PC-3 (cell line): ENCODE measurements around the gene MACROD2. TPM values are rescaled to one million over a fixed set of nuclear protein-coding genes. Genes with fewer than 3 reads are reported as not detected.
A peak's percentile ranks its signal among the peaks of the same experiment; 100 is the strongest.

ENCODE experiments used
- ATAC-seq: fragments of 200-7000 bp; cut with Tn5 transposase; 2 replicates; pipeline ENCODE4 v1.9.1; 2020; ENCODE audit warnings: mild to moderate bottlenecking, moderate library complexity
- BruUV-seq: library from RNA; stranded (reverse); fragments of 400-500 nt; replicated peaks from 2 replicates; lab custom pipeline; 2021; lab: Mats Ljungman, UMichigan
- CTCF ChIA-PET: fragments of 300-600 bp; sonication (Branson Sonifier 250); formaldehyde crosslinking; loops from one replicate; lab custom pipeline; 2022; ENCODE audit warnings: antibody characterized with exemption; lab: Charles Lee
- POLR2A ChIA-PET: fragments of 300-600 bp; sonication (Branson Sonifier 250); formaldehyde crosslinking; loops from one replicate; lab custom pipeline; 2022; ENCODE audit warnings: antibody characterized with exemption; ENCODE audit not compliant: unreplicated experiment; lab: Charles Lee
- DNase-seq: peaks from one replicate; pipeline ENCODE4 v3.0.0-alpha.2; 2015
- H2AFZ ChIP-seq: fragments of 300-600 bp; sonication (generic); 2 replicates; pipeline ENCODE4 v1.6.0; 2016; ENCODE audit warnings: antibody characterized with exemption, low read length
- H3F3A ChIP-seq: fragments of 300-600 bp; sonication (generic); one replicate; pipeline ENCODE4 v1.6.0; 2017; ENCODE audit warnings: antibody characterized with exemption, low read length, control low read depth, mild to moderate bottlenecking; ENCODE audit not compliant: unreplicated experiment
- H3K27ac ChIP-seq: fragments of 300-600 bp; sonication (generic); 2 replicates; pipeline ENCODE4 v1.5.1; 2016; ENCODE audit warnings: mild to moderate bottlenecking, low read length
- H3K27me3 ChIP-seq: fragments of 300-600 bp; sonication (generic); 2 replicates; pipeline ENCODE4 v1.6.1; 2016; ENCODE audit warnings: low read length, mixed read lengths
- H3K36me3 ChIP-seq: fragments of 300-600 bp; sonication (generic); 2 replicates; pipeline ENCODE4 v1.6.1; 2016; ENCODE audit warnings: low read depth, mixed run types, low read length, mixed read lengths
- H3K4me1 ChIP-seq: fragments of 300-600 bp; sonication (generic); 2 replicates; pipeline ENCODE4 v1.5.1; 2016; ENCODE audit warnings: low read length; ENCODE audit not compliant: insufficient read depth
- H3K4me2 ChIP-seq: fragments of 300-600 bp; sonication (generic); 2 replicates; pipeline ENCODE4 v1.6.0; 2016; ENCODE audit warnings: low read length
- H3K4me3 ChIP-seq: fragments of 300-600 bp; sonication (generic); 2 replicates; pipeline ENCODE4 v1.5.1; 2016; ENCODE audit warnings: mild to moderate bottlenecking, low read length, mixed read lengths
- H3K79me2 ChIP-seq: fragments of 300-600 bp; sonication (generic); 2 replicates; pipeline ENCODE4 v1.6.1; 2017; ENCODE audit warnings: low read length, mixed read lengths
- H3K9ac ChIP-seq: fragments of 300-600 bp; sonication (generic); 2 replicates; pipeline ENCODE4 v1.6.0; 2016; ENCODE audit warnings: mild to moderate bottlenecking, low read length
- H3K9me2 ChIP-seq: fragments of 300-600 bp; sonication (generic); replicated peaks from 2 replicates; pipeline ENCODE4 v1.6.1; 2016; ENCODE audit warnings: mixed run types, low read length, mixed read lengths
- H3K9me3 ChIP-seq: fragments of 300-600 bp; sonication (generic); 2 replicates; pipeline ENCODE4 v1.6.1; 2016; ENCODE audit warnings: low read length, mixed read lengths
- H4K20me1 ChIP-seq: fragments of 300-600 bp; sonication (generic); 2 replicates; pipeline ENCODE4 v1.6.1; 2016; ENCODE audit warnings: low read length, mixed read lengths
- CTCF ChIP-seq: fragments of 300-600 bp; sonication (generic); conservative IDR thresholded peaks from 2 replicates; pipeline ENCODE4 v1.5.1; 2017; ENCODE audit warnings: antibody characterized with exemption, low read depth, mild to moderate bottlenecking, low read length
- EZH2 ChIP-seq: fragments of 300-600 bp; sonication (generic); IDR thresholded peaks from one replicate; pipeline ENCODE4 v1.6.1; 2017; ENCODE audit warnings: antibody characterized with exemption, mild to moderate bottlenecking, low read length; ENCODE audit not compliant: unreplicated experiment
- EZH2phosphoT487 ChIP-seq: fragments of 300-600 bp; sonication (generic); IDR thresholded peaks from 2 replicates; pipeline ENCODE4 v1.6.1; 2018; ENCODE audit warnings: mild to moderate bottlenecking, antibody characterized with exemption, low read length, borderline replicate concordance
- intact Hi-C: fragments of 100-400 bp; cut with micrococcal nuclease; formaldehyde crosslinking; loops from 2 replicates; pipeline ENCODE4 v1.9.0; 2023
- total RNA-seq: library from RNA; depleted of rRNA; stranded (reverse); fragments of >200 nt; gene quantifications from 2 replicates; pipeline ENCODE4 v1.2.3, GENCODE V29; 2014

MACROD2 gene
- total RNA-seq, 1 experiment from 2014 or later, result 3.1 TPM

- H3K79me2 ChIP-seq, result no peaks in the 10 kb centered on the region
- no peaks in the 10 kb centered on the region for H3K9me3 ChIP-seq
- no peaks in the 10 kb centered on the region for H3K36me3 ChIP-seq
- POLR2A ChIA-PET, result no interaction called here
- peak overlapping the region; percentile 48; the same call in 1 of the 2 replicates for H3K4me3 ChIP-seq
- H3K9ac ChIP-seq, result peak overlapping the region; percentile 10; the same call in 1 of the 2 replicates
- BruUV-seq, result no TSS peak
- H3K9me2 ChIP-seq, result no peaks in the 10 kb centered on the region
- CTCF ChIA-PET, result interaction anchor here (0.7 kb wide), 1 partner anchor 484 kb away, joined by 3 read pairs; the partner anchor contains the start of gene FLRT3
- peak overlapping the region; percentile 25; the same call in 1 of the 2 replicates for H2AFZ ChIP-seq
- H3K4me1 ChIP-seq, result peaks cover 25% of the 10 kb centered on the region
- DNase-seq (peak; percentile 97), ATAC-seq (peak; percentile 85)
- no peak for TF ChIP-seq EZH2
- no peak for TF ChIP-seq EZH2phosphoT487
- no peak for TF ChIP-seq CTCF
- H3K27me3 ChIP-seq, result no peaks in the 10 kb centered on the region
- peak overlapping the region; percentile 73 for H3K4me2 ChIP-seq
- peak overlapping the region; percentile 71 for H3K27ac ChIP-seq
- no peaks in the 10 kb centered on the region for H3F3A ChIP-seq
- intact Hi-C loops, result loop anchor here (2.0 to 5.0 kb wide), 3 partner anchors 58 to 167 kb away; no protein-coding TSS in a partner anchor
- no peaks in the 10 kb centered on the region for H4K20me1 ChIP-seq
Measured at GRCh38 chr20:14820771-14821170, 825.5 kb downstream of the MACROD2 start.

GRCh38 chr20:14821251-14821650 is 825.9 kb downstream of the MACROD2 start:
- H3K4me3 ChIP-seq, result peak overlapping the region; percentile 48; the same call in 1 of the 2 replicates
- TF ChIP-seq EZH2phosphoT487, result no peak
- peak overlapping the region; percentile 5; the same call in 1 of the 2 replicates for H3K9ac ChIP-seq
- no peaks in the 10 kb centered on the region for H3K36me3 ChIP-seq
- CTCF ChIA-PET, result no interaction called here
- peaks cover 25% of the 10 kb centered on the region for H3K4me1 ChIP-seq
- no peaks in the 10 kb centered on the region for H3K27me3 ChIP-seq
- H3K9me2 ChIP-seq, result no peaks in the 10 kb centered on the region
- H3F3A ChIP-seq, result no peaks in the 10 kb centered on the region
- no TSS peak for BruUV-seq
- no peaks in the 10 kb centered on the region for H3K79me2 ChIP-seq
- H3K9me3 ChIP-seq, result no peaks in the 10 kb centered on the region
- intact Hi-C loops, result loop anchor here (2.0 to 5.0 kb wide), 3 partner anchors 58 to 166 kb away; no protein-coding TSS in a partner anchor
- no peaks in the 10 kb centered on the region for H4K20me1 ChIP-seq
- H2AFZ ChIP-seq, result peak overlapping the region; percentile 25; the same call in 1 of the 2 replicates
- peak overlapping the region; percentile 73 for H3K4me2 ChIP-seq
- H3K27ac ChIP-seq, result peak overlapping the region; percentile 71
- DNase-seq (peak; percentile 71), ATAC-seq (peak; percentile 47; the same call in 1 of the 2 replicates)
- POLR2A ChIA-PET, result no interaction called here

GRCh38 chr20:14824996-14825395 is 829.7 kb downstream of the MACROD2 start:
- Histone ChIP-seq H3K9me2 (no peaks in the 10 kb centered on the region), H3K27me3 (no peaks in the 10 kb centered on the region), H3K9me3 (no peaks in the 10 kb centered on the region), H2AFZ (no peak overlapping the region), H3K27ac (no peak overlapping the region), H4K20me1 (no peaks in the 10 kb centered on the region), H3K79me2 (no peaks in the 10 kb centered on the region), H3K4me3 (no peak overlapping the region), H3F3A (no peaks in the 10 kb centered on the region), H3K9ac (no peak overlapping the region), H3K4me2 (no peak overlapping the region), H3K4me1 (peaks cover 20% of the 10 kb centered on the region), H3K36me3 (no peaks in the 10 kb centered on the region)
- DNase-seq, result no peak
- TF ChIP-seq EZH2 (no peak), CTCF (no peak), EZH2phosphoT487 (no peak)
- ChIA-PET POLR2A (no interaction called here), CTCF (no interaction called here)
- BruUV-seq, result no TSS peak
- intact Hi-C loops, result loop anchor here (5.0 kb wide), 1 partner anchor 162 kb away; no protein-coding TSS in a partner anchor
- no peak for ATAC-seq
